ENCODE measurements around the gene FMNL1. TPM values are rescaled to one million over a fixed set of nuclear protein-coding genes. Genes with fewer than 3 reads are reported as not detected.

Gene FMNL1
- polyA plus RNA-seq, 12 donors = 2.8 to 16.8 (median 5.1) TPM; not detected in 1

Other genes with a start within 250 kb of the FMNL1 start
- 100 to 1,000 TPM in 1 of 12 donors, 10 to 100 TPM in 11; 25.4 to 360 (median 30.2) TPM for gene DCAKD, start 170.3 kb upstream of the FMNL1 start, polyA plus RNA-seq (ENCODE audit: insufficient read length in 12 of 12)
- 10 to 100 TPM in 11 of 12 donors, not detected in 1; 34.2 to 92.9 (median 40.6) TPM for gene NMT1, start 160.6 kb upstream of the FMNL1 start, polyA plus RNA-seq (ENCODE audit: insufficient read length in 12 of 12)
- 10 to 100 TPM in 11 of 12 donors, not detected in 1; 21.4 to 75.0 (median 30.5) TPM for gene PLCD3, start 89.4 kb upstream of the FMNL1 start, polyA plus RNA-seq (ENCODE audit: insufficient read length in 12 of 12)
- gene ACBD4, start 86.2 kb upstream of the FMNL1 start, polyA plus RNA-seq (ENCODE audit: insufficient read length in 12 of 12) = 10 to 100 TPM in 2 of 12 donors, 1 to 10 TPM in 9, not detected in 1; 3.9 to 11.0 (median 5.8) TPM
- gene HEXIM1, start 73.4 kb upstream of the FMNL1 start, polyA plus RNA-seq (ENCODE audit: insufficient read length in 12 of 12) = 10 to 100 TPM in 11 of 12 donors, not detected in 1; 19.6 to 35.9 (median 22.2) TPM
- 1 to 10 TPM in 10 of 12 donors, not detected in 2; 4.5 to 9.1 (median 6.3) TPM for gene HEXIM2, start 60.0 kb upstream of the FMNL1 start, polyA plus RNA-seq (ENCODE audit: insufficient read length in 12 of 12)
- under 1 TPM in 2 of 12 donors, not detected in 10; 0.18 to 0.23 TPM for gene SPATA32, start 40.2 kb downstream of the FMNL1 start, polyA plus RNA-seq (ENCODE audit: insufficient read length in 12 of 12)
- gene MAP3K14, start 95.1 kb downstream of the FMNL1 start, polyA plus RNA-seq (ENCODE audit: insufficient read length in 12 of 12) = 10 to 100 TPM in 1 of 12 donors, 1 to 10 TPM in 10, not detected in 1; 5.9 to 10.7 (median 7.3) TPM
- gene ARHGAP27, start 211.0 kb downstream of the FMNL1 start, polyA plus RNA-seq (ENCODE audit: insufficient read length in 12 of 12) = 10 to 100 TPM in 3 of 12 donors, 1 to 10 TPM in 8, not detected in 1; 6.0 to 25.7 (median 9.4) TPM

Measured in muscle of arm (tissue), 12 donors.